K562 (cell line): ENCODE results near the gene RETN. TPM values are rescaled to one million over a fixed set of nuclear protein-coding genes. Genes with fewer than 3 reads are reported as not detected.

Experiments used
- BRD4 ChIP-seq: fragments of 200-600 bp; sonication (generic); IDR thresholded peaks from 2 replicates; pipeline ENCODE4 v1.6.1; 2017; ENCODE audit warnings: inconsistent platforms
- CBFA2T3 ChIP-seq: fragments of 450-650 bp; IDR thresholded peaks from 2 replicates; pipeline ENCODE4 v1.6.1; 2017
- CREBBP ChIP-seq: IDR thresholded peaks from one replicate; pipeline ENCODE4 v1.6.1; 2012; ENCODE audit warnings: low read depth, mild to moderate bottlenecking, control low read depth, inconsistent platforms, low read length
- CREM ChIP-seq: IDR thresholded peaks from 2 replicates; pipeline ENCODE4 v1.6.1; 2014; ENCODE audit warnings: antibody characterized with exemption, low read depth
- DACH1 ChIP-seq: fragments of 450-650 bp; IDR thresholded peaks from 2 replicates; pipeline ENCODE4 v1.6.1; 2018; ENCODE audit not compliant: partially characterized antibody
- DIDO1 ChIP-seq: fragments of 450-650 bp; IDR thresholded peaks from 2 replicates; pipeline ENCODE4 v1.6.1; 2016; ENCODE audit warnings: low read depth, missing biosample characterization, missing genetic modification characterization
- HMG20B ChIP-seq: fragments of 250-450 bp; sonication (Bioruptor Pico); IDR thresholded peaks from 2 replicates; pipeline ENCODE4 v1.5.0; 2021; ENCODE audit warnings: mild to moderate bottlenecking
- HNRNPH1 ChIP-seq: fragments of 200-400 bp; formaldehyde crosslinking; optimal IDR thresholded peaks from 2 replicates; pipeline ENCODE3; 2017; ENCODE audit warnings: low read depth, mild to moderate bottlenecking, low read length, moderate library complexity
- LEF1 ChIP-seq: fragments of 450-650 bp; IDR thresholded peaks from 2 replicates; pipeline ENCODE4 v1.6.1; 2016; ENCODE audit warnings: mild to moderate bottlenecking
- MAFF ChIP-seq: IDR thresholded peaks from 2 replicates; pipeline ENCODE4 v1.6.1; 2012; ENCODE audit warnings: low read length, improper control_type of control experiment
- MYC ChIP-seq, 2 experiments: fragments of 250-450 bp in 1 of 2; sonication (Bioruptor Pico) in 1 of 2; IDR thresholded peaks; 2 replicates each; pipeline versions ENCODE4 v1.5.1 to v1.6.1; 2012 to 2021; ENCODE audit warnings: low read depth in 2 of 2, borderline replicate concordance in 1 of 2, improper control_type of control experiment in 1 of 2, low read length in 1 of 2, mild to moderate bottlenecking in 1 of 2, moderate library complexity in 1 of 2
- PTTG1 ChIP-seq: fragments of 450-650 bp; IDR thresholded peaks from 2 replicates; pipeline ENCODE4 v1.6.1; 2016; ENCODE audit warnings: low read depth, mild to moderate bottlenecking, missing genetic modification characterization, missing compliant biosample characterization
- RFX1 ChIP-seq: fragments of 450-650 bp; IDR thresholded peaks from 2 replicates; pipeline ENCODE4 v1.6.1; 2016; ENCODE audit warnings: mild to moderate bottlenecking, moderate library complexity
- SAFB2 ChIP-seq: fragments of 200-400 bp; formaldehyde crosslinking; IDR thresholded peaks from 2 replicates; pipeline ENCODE4 v1.6.1; 2018; ENCODE audit warnings: borderline replicate concordance, low read length, low read depth, moderate library complexity; ENCODE audit not compliant: severe bottlenecking
- SMARCA5 ChIP-seq: fragments of 450-650 bp; IDR thresholded peaks from 2 replicates; pipeline ENCODE4 v1.6.1; 2016
- STAG1 ChIP-seq: sonication (generic); formaldehyde crosslinking; IDR thresholded peaks from 2 replicates; pipeline ENCODE4 v1.5.0; 2020; ENCODE audit warnings: missing genetic modification reagents, borderline replicate concordance
- STAT5A ChIP-seq: IDR thresholded peaks from 2 replicates; pipeline ENCODE4 v1.6.1; 2012; ENCODE audit warnings: low read length, inconsistent platforms, borderline replicate concordance
- ZNF174 ChIP-seq: fragments of 250-450 bp; sonication (Bioruptor Pico); IDR thresholded peaks from 2 replicates; pipeline ENCODE4 v1.4.0; 2020; ENCODE audit warnings: mild to moderate bottlenecking
- ZNF3 ChIP-seq: fragments of 250-450 bp; sonication (Bioruptor Pico); IDR thresholded peaks from 2 replicates; pipeline ENCODE4 v1.5.0; 2021; ENCODE audit warnings: mild to moderate bottlenecking, moderate library complexity
- ZNF41 ChIP-seq: fragments of 250-450 bp; sonication (Bioruptor Pico); conservative IDR thresholded peaks from 2 replicates; pipeline ENCODE4 v1.4.0; 2020; ENCODE audit warnings: mild to moderate bottlenecking
- ZNF764 ChIP-seq: fragments of 250-450 bp; sonication (Bioruptor Pico); IDR thresholded peaks from 2 replicates; pipeline ENCODE4 v1.4.0; 2020; ENCODE audit warnings: low read depth, mild to moderate bottlenecking, moderate library complexity
- ZNF778 ChIP-seq: fragments of 450-650 bp; formaldehyde crosslinking; IDR thresholded peaks from 2 replicates; pipeline ENCODE4 v1.4.0; 2020; ENCODE audit warnings: mild to moderate bottlenecking, moderate library complexity
- polyA plus RNA-seq, 8 experiments: library from polyadenylated mRNA; depleted of rRNA in 4 of 8; stranded (reverse) in 5 of 8; unstranded in 3 of 8; fragments of >200 nt; fragmentation: Nextera tagmentation in 2 of 8; fragmentation: Illumina TruSeq in 1 of 8; extraction: Ambion mirVana in 2 of 8; extraction: Trizol in 1 of 8; gene quantifications; 2 replicates each; pipeline versions ENCODE4 v1.2.1 to v1.2.3, GENCODE V29; 2011 to 2014; ENCODE audit warnings: inconsistent platforms in 1 of 8, missing spikeins in 1 of 8
- total RNA-seq, 7 experiments: library from RNA; depleted of rRNA in 6 of 7; stranded (reverse); fragments of >200 nt in 6 of 7; fragmentation: Illumina TruSeq in 2 of 7; extraction: Trizol in 2 of 7; gene quantifications; 2 replicates each; pipeline versions ENCODE4 v1.2.1 to v1.2.3, GENCODE V29; 2011 to 2021; ENCODE audit warnings: low replicate concordance in 1 of 7
- TF ChIP-seq, protein P1 (sequence below), 2 experiments: fragments of 150-350 bp in 1 of 2; IDR thresholded peaks; 2 replicates each; pipeline ENCODE4 v1.6.1; 2012 to 2016; ENCODE audit warnings: low read depth in 2 of 2, low read length in 2 of 2, mild to moderate bottlenecking in 1 of 2, moderate library complexity in 1 of 2
- TF ChIP-seq, protein P2 (sequence below): sonication (generic); formaldehyde crosslinking; IDR thresholded peaks from 2 replicates; pipeline ENCODE4 v1.8.1; 2022; ENCODE audit warnings: missing genetic modification reagents
- TF ChIP-seq, protein P3 (sequence below): sonication (generic); formaldehyde crosslinking; IDR thresholded peaks from 2 replicates; pipeline ENCODE4 v1.8.1; 2023; ENCODE audit warnings: mild to moderate bottlenecking, missing genetic modification reagents, moderate library complexity

The RETN gene
- total and polyA plus RNA-seq, 9 of the 15 experiments (the other 6 are each of a cell fraction or from before 2014, with no cell fraction given), result not detected

DNA sequence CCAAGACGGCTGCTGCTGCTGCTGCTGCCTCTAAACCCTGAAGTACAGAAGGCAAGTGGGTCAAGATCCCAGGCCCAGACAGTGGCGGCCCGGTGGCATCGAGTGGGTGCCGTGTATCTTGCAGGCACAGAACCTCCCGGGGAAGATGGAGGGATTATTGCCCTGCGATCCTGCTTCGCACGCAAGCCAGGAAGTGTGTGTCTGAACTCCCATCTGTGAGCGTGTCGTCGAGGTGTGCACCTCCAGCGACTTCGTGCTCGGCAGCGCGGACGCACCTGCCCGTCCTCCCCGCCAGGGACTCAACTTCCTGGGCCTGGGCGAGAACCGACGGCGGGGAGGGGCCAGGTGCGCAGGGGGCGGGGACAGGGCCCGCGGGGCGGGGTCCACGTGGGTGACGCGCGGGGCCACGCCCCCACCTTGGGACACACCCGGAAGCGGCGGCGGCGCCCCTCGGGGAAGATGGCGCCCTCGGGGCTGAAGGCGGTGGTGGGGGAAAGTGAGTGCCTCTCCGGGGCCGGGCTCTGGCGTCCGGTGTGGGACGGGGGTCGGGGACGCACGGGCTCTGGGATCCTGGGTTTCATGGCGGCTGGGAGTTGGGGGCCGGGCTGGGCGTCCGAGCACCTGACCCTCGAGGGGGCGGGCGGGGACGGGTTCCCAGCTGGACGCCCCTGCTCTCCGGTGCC lies 32.0 kb upstream of the RETN start, which contains the start of gene STXBP2 (continued):
- no peak for TF ChIP-seq BRD4
- no peak for TF ChIP-seq ZNF778 (CRISPR knock-in tag)
- TF ChIP-seq HMG20B (CRISPR knock-in tag), result no peak
- TF ChIP-seq ZNF764 (CRISPR knock-in tag), result no peak
- 0 out of 2 replicates have a peak, but pooled peaks have one; percentile 31 for TF ChIP-seq ZNF41
- TF ChIP-seq DACH1, result no peak
- TF ChIP-seq, protein P1, sequence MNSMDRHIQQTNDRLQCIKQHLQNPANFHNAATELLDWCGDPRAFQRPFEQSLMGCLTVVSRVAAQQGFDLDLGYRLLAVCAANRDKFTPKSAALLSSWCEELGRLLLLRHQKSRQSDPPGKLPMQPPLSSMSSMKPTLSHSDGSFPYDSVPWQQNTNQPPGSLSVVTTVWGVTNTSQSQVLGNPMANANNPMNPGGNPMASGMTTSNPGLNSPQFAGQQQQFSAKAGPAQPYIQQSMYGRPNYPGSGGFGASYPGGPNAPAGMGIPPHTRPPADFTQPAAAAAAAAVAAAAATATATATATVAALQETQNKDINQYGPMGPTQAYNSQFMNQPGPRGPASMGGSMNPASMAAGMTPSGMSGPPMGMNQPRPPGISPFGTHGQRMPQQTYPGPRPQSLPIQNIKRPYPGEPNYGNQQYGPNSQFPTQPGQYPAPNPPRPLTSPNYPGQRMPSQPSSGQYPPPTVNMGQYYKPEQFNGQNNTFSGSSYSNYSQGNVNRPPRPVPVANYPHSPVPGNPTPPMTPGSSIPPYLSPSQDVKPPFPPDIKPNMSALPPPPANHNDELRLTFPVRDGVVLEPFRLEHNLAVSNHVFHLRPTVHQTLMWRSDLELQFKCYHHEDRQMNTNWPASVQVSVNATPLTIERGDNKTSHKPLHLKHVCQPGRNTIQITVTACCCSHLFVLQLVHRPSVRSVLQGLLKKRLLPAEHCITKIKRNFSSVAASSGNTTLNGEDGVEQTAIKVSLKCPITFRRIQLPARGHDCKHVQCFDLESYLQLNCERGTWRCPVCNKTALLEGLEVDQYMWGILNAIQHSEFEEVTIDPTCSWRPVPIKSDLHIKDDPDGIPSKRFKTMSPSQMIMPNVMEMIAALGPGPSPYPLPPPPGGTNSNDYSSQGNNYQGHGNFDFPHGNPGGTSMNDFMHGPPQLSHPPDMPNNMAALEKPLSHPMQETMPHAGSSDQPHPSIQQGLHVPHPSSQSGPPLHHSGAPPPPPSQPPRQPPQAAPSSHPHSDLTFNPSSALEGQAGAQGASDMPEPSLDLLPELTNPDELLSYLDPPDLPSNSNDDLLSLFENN (IDR thresholded peaks at IDR 0.05; ENCODE audit: low read depth in 2 of 2, low read length in 2 of 2), result no peak
- no peak; the same call in 1 of the 2 replicates for TF ChIP-seq STAG1 (CRISPR knock-in tag)
- no peak for TF ChIP-seq LEF1
- TF ChIP-seq ZNF174 (CRISPR knock-in tag), result no peak
- no peak for TF ChIP-seq STAT5A
- TF ChIP-seq RFX1, result no peak
- TF ChIP-seq SMARCA5, result no peak
- no peak for TF ChIP-seq DIDO1 (tag)
- no peak for TF ChIP-seq PTTG1 (tag)
- TF ChIP-seq MYC (IDR thresholded peaks at IDR 0.05; ENCODE audit: low read depth, low read length), result peak; percentile 38; the same call in 1 of the 2 replicates
- TF ChIP-seq MYC (CRISPR knock-in tag; IDR thresholded peaks at IDR 0.05; ENCODE audit: borderline replicate concordance, low read depth), result no peak
- TF ChIP-seq, protein P2, sequence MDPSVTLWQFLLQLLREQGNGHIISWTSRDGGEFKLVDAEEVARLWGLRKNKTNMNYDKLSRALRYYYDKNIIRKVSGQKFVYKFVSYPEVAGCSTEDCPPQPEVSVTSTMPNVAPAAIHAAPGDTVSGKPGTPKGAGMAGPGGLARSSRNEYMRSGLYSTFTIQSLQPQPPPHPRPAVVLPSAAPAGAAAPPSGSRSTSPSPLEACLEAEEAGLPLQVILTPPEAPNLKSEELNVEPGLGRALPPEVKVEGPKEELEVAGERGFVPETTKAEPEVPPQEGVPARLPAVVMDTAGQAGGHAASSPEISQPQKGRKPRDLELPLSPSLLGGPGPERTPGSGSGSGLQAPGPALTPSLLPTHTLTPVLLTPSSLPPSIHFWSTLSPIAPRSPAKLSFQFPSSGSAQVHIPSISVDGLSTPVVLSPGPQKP (CRISPR knock-in tag), result no peak
- TF ChIP-seq, protein P3, sequence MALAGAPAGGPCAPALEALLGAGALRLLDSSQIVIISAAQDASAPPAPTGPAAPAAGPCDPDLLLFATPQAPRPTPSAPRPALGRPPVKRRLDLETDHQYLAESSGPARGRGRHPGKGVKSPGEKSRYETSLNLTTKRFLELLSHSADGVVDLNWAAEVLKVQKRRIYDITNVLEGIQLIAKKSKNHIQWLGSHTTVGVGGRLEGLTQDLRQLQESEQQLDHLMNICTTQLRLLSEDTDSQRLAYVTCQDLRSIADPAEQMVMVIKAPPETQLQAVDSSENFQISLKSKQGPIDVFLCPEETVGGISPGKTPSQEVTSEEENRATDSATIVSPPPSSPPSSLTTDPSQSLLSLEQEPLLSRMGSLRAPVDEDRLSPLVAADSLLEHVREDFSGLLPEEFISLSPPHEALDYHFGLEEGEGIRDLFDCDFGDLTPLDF (CRISPR knock-in tag), result no peak
- TF ChIP-seq HNRNPH1, result no peak
- TF ChIP-seq CREM, result peak; percentile 77
- no peak for TF ChIP-seq MAFF
- no peak for TF ChIP-seq CBFA2T3
- no peak for TF ChIP-seq SAFB2
- no peak for TF ChIP-seq CREBBP
- no peak for TF ChIP-seq ZNF3 (CRISPR knock-in tag)
